PC-9 (cell line): ENCODE data around the gene MLEC.

ENCODE experiments used
- CTCF ChIP-seq: fragments of 200-600 bp; sonication (generic); conservative IDR thresholded peaks from 2 replicates; pipeline ENCODE4 v1.6.1; 2017; ENCODE audit warnings: mixed run types, antibody characterized with exemption, mild to moderate bottlenecking, moderate library complexity
- EZH2 ChIP-seq: fragments of 200-600 bp; sonication (generic); IDR thresholded peaks from 2 replicates; pipeline ENCODE4 v1.8.0; 2017; ENCODE audit warnings: antibody characterized with exemption, low read depth

GRCh38 chr12:120733574-120733973 lies 46.6 kb downstream of the MLEC start:
- no peak for TF ChIP-seq EZH2
- TF ChIP-seq CTCF, result no peak
